Stimulated activated naive CD8-positive, alpha-beta T cell treated with anti-CD3 and anti-CD28 coated beads, Interleukin-15, amount 100 ng/mL, for 72 hours (primary cell): ENCODE measurements around the gene AFG1L.

Experiments
- ATAC-seq: fragments of 150-1000 bp; cut with Tn5 transposase; 2 replicates; pipeline ENCODE4 v1.10.0; 2021; ENCODE audit warnings: mild to moderate bottlenecking, moderate library complexity
- DNase-seq, 2 donors: peaks; one replicate each; pipeline ENCODE4 v3.0.0; 2021 to 2022
- H3K27ac Mint-ChIP-seq, 2 donors: one replicate each; pipeline ENCODE4 v1.8.0; 2022; ENCODE audit warnings: mild to moderate bottlenecking in 2 of 2, mixed read lengths in 2 of 2, moderate library complexity in 2 of 2
- H3K27me3 Mint-ChIP-seq: one replicate; pipeline ENCODE4 v1.8.0; 2022; ENCODE audit warnings: mixed read lengths
- H3K4me1 Mint-ChIP-seq: one replicate; pipeline ENCODE4 v1.8.0; 2022; ENCODE audit warnings: mild to moderate bottlenecking, mixed read lengths
- H3K4me3 Mint-ChIP-seq, 2 donors: one replicate each; pipeline ENCODE4 v1.8.0; 2022; ENCODE audit warnings: mild to moderate bottlenecking in 2 of 2, mixed read lengths in 2 of 2, moderate library complexity in 1 of 2
- H3K9me3 Mint-ChIP-seq, 2 donors: one replicate each; pipeline ENCODE4 v1.8.0; 2022; ENCODE audit warnings: mixed read lengths in 2 of 2

Gene AFG1L

DNA sequence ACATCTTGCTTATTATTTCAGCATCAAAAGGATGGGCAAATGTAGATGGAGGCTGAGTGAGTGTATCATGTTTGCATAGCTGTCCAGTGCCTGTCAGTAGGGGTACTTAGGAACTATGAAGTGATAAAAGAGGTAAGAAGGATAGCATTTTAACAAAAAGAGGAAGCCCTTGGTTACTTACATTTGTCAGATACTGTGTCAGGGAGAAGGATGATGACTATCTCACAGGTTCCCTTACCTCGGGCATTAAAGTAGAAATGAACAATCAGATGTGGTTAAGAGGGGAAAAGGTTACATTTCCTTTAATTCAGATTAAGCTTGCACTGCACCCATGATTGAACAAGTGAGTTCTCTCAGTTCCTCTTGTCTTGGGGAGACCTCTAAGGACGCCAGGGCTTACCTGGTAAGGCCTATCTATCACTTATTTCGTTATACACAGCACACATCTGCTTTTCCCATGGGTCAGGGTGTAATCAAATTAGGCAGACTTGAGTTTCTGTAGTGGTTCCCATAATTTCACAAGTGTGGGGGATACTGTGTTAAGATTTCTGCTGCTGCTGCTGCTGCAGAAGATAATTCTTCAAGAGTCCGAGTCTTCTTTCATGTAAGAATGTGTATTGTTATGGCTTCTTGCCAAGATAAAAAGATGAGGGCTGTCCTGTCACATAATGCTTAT is 270.4 kb downstream of the AFG1L start:
- DNase-seq: no peak
- H3K4me1 Mint-ChIP-seq: peaks cover 52% of the 10 kb centered on the region
- ATAC-seq: peak; percentile 84

DNA sequence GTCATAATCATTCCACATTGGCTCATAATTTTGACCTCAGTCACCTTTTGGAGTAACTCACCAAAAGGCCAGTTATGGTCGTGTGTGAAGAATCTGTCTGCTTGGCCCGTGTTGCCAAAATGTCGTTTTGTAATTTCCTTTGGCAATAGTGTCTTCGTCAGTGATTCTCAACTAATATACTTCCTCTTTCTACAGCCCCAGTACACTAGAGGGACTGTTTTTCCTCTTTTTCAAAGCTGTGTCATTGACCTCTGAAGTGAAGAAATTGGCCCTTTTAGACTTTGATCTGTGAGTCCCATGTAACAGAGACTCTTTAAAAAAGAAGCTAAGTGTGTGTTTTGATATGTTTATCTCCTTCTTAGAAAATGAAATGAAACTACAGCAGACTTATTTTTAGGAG is 271.0 kb downstream of the AFG1L start:
- Mint-ChIP-seq H3K27me3 (peaks cover 20% of the 10 kb centered on the region), H3K9me3 (no peaks in the 10 kb centered on the region), H3K4me3 (peak overlapping the region in 1 of 2 donors; percentile 17), H3K27ac (no peak overlapping the region), H3K4me1 (peaks cover 52% of the 10 kb centered on the region)
- DNase-seq (no peak), ATAC-seq (no peak)

More for the DNA sequence above, 270.4 kb downstream of the AFG1L start:
- Mint-ChIP-seq H3K27ac (peak overlapping the region; percentile 7 to 9), H3K27me3 (peaks cover 20% of the 10 kb centered on the region), H3K9me3 (no peaks in the 10 kb centered on the region), H3K4me3 (peak overlapping the region; percentile 42 to 56)

DNA sequence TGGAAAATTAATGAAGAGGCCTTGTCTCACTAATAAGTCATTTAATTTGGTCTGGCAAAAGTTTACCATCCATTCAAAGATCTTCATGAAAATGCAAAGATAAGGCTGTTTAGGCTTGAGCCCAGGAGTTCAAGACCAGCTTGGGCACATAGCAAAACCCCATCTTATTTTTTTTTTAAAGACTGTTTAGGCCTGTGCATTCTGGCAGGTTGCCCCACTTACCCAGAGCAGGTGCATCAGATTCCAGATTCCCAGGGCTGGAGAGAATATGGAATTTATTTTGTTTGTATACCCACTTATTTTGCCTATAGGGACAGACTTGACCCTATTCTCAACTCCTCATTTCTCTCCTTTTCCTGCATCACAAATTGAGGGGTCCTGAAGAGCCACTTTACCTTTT is 271.6 kb downstream of the AFG1L start:
- peaks cover 20% of the 10 kb centered on the region for H3K27me3 Mint-ChIP-seq
- no peak overlapping the region for H3K4me3 Mint-ChIP-seq
- DNase-seq (no peak), ATAC-seq (no peak)
- no peak overlapping the region for H3K27ac Mint-ChIP-seq
- H3K9me3 Mint-ChIP-seq: no peaks in the 10 kb centered on the region
- H3K4me1 Mint-ChIP-seq: peaks cover 52% of the 10 kb centered on the region

GRCh38 chr6:108568101-108568500 is 273.2 kb downstream of the AFG1L start:
- no peak for ATAC-seq
- H3K4me3 Mint-ChIP-seq: no peak overlapping the region
- H3K27ac Mint-ChIP-seq: no peak overlapping the region
- no peak for DNase-seq
- peaks cover 3% of the 10 kb centered on the region for H3K27me3 Mint-ChIP-seq
- no peaks in the 10 kb centered on the region for H3K9me3 Mint-ChIP-seq
- peaks cover 36% of the 10 kb centered on the region for H3K4me1 Mint-ChIP-seq

DNA sequence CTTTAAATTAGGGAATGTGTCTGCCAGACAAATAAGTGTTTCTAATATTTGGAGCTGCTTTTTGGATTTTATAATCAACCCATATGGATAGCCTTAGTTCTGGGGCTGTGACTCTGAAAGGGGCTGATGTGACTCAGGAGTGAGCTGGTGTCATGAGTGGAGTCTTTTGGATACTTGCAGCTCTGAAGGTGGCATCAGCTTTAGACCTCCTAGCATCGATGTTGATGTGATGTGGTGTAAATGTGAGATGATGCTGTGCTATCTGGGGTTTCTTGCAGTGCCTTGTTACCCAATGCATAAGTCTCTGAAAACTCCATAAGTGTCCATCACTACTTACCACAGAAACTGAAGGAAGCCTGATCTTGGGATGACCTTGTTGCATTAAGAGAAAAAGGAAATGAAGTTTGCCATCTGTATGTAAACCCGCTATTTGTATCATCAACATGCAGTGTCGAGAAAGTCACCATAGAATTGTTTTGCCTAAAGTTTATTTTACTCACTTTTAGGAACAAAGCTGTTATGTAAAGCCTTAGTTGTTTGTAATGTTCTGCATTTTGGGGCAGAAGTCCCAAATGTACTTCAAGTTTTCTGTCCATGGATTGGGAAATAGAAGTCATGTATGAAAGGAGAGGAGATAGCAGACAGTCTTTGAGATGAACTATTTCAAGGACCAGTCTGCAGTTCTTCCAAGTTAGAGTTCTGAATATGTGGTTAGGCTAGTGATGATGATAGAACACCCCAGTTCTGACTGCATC is 273.9 kb downstream of the AFG1L start:
- no peak for DNase-seq
- Mint-ChIP-seq H3K4me1 (peaks cover 32% of the 10 kb centered on the region), H3K4me3 (no peak overlapping the region), H3K27me3 (no peaks in the 10 kb centered on the region), H3K27ac (no peak overlapping the region), H3K9me3 (no peaks in the 10 kb centered on the region)
- ATAC-seq: no peak

GRCh38 chr6:108570517-108570916 is 275.7 kb downstream of the AFG1L start:
- ATAC-seq: no peak
- no peak overlapping the region for H3K4me3 Mint-ChIP-seq
- peaks cover 23% of the 10 kb centered on the region for H3K4me1 Mint-ChIP-seq
- H3K27me3 Mint-ChIP-seq: no peaks in the 10 kb centered on the region
- no peak overlapping the region for H3K27ac Mint-ChIP-seq
- DNase-seq: no peak
- H3K9me3 Mint-ChIP-seq: no peaks in the 10 kb centered on the region

DNA sequence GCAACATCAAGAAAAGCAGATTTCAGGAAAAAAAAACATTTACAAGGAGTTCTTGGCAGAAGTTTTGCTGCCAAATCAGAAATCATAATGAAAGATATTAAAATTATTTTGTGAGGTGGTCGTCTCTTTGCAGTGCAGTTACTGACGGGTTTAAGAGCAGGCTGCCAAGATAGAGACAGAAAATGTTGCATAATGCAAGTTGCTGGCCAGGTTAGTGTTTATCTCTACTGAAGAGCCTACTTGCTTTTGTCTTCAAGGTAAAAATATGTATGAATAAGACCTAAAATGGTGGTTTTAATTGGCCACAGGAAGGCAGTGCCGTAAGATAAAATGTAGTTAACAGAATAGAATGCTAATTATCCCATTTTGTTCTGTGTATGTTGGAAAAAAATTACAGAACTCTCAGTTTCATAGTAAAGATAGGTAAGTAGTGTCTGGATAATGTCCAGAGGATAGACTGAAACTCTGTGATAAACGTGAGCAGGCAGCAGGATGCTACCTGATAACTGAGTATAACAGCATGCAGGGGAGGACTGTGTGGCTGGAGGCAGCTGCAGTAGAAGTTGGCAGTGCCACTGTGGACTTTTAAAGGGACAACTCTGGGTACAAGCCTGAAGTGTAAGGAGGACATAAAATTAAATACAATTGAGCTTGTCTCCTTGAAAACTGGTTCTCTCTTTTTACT is 279.7 kb downstream of the AFG1L start:
- H3K4me1 Mint-ChIP-seq: peaks cover 33% of the 10 kb centered on the region
- no peak overlapping the region for H3K4me3 Mint-ChIP-seq

More for the DNA sequence above, 279.7 kb downstream of the AFG1L start:
- no peak for DNase-seq
- Mint-ChIP-seq H3K9me3 (no peaks in the 10 kb centered on the region), H3K27ac (no peak overlapping the region), H3K27me3 (no peaks in the 10 kb centered on the region)
- ATAC-seq: no peak
